HEK293 (cell line): ENCODE measurements around the gene CRY2.

ENCODE experiments used
- CTCF ChIA-PET: fragments of 350-600 bp; formaldehyde crosslinking; extraction: SDS; loops from one replicate; lab custom pipeline; 2021; ENCODE audit warnings: antibody characterized with exemption; lab: Yijun Ruan, JAX
- POLR2A ChIA-PET: fragments of 300-600 bp; formaldehyde crosslinking; extraction: SDS; loops from one replicate; lab custom pipeline; 2020; ENCODE audit warnings: antibody characterized with exemption, inconsistent platforms; lab: Yijun Ruan, JAX
- H3K27ac ChIP-seq: fragments of 200-500 bp; sonication (Bioruptor generic); 2 replicates; pipeline ENCODE4 v1.5.1; 2014; ENCODE audit warnings: low read depth, low read length, control low read depth, inconsistent platforms; ENCODE audit errors: extremely low read depth
- H3K36me3 ChIP-seq, 2 experiments: fragments of 200-500 bp in 1 of 2; sonication (Bioruptor generic) in 1 of 2; 1 replicate in 1 of 2; 2 replicates in 1 of 2; pipeline ENCODE4 v1.5.1; 2014 to 2017; ENCODE audit warnings: inconsistent platforms in 2 of 2, low read length in 2 of 2; ENCODE audit not compliant: control insufficient read depth in 2 of 2, insufficient read depth in 1 of 2
- H3K4me1 ChIP-seq: fragments of 200-500 bp; sonication (Bioruptor generic); 2 replicates; pipeline ENCODE4 v1.5.1; 2014; ENCODE audit warnings: mild to moderate bottlenecking, low read length, inconsistent platforms; ENCODE audit not compliant: control insufficient read depth, insufficient read depth
- H3K4me3 ChIP-seq: 2 replicates; pipeline ENCODE4 v1.5.1; 2011; ENCODE audit warnings: low read depth, mild to moderate bottlenecking, control low read depth, low read length, moderate library complexity
- H3K9me3 ChIP-seq: fragments of 200-500 bp; sonication (Bioruptor generic); 2 replicates; pipeline ENCODE4 v1.5.1; 2014; ENCODE audit warnings: low read depth, low read length, inconsistent platforms; ENCODE audit not compliant: control insufficient read depth, insufficient read depth
- BCL11A ChIP-seq: fragments of 450-650 bp; formaldehyde crosslinking; IDR thresholded peaks from 2 replicates; pipeline ENCODE4 v1.5.1; 2016; ENCODE audit warnings: low read depth, missing biosample characterization, missing genetic modification characterization
- WT1 ChIP-seq: fragments of 450-650 bp; formaldehyde crosslinking; IDR thresholded peaks from 2 replicates; pipeline ENCODE4 v1.5.1; 2016; ENCODE audit warnings: missing biosample characterization, missing genetic modification characterization
- ZBTB17 ChIP-seq: fragments of 450-650 bp; formaldehyde crosslinking; IDR thresholded peaks from 2 replicates; pipeline ENCODE4 v1.5.1; 2016; ENCODE audit warnings: missing biosample characterization, missing genetic modification characterization
- ZNF121 ChIP-seq: fragments of 450-650 bp; formaldehyde crosslinking; IDR thresholded peaks from 2 replicates; pipeline ENCODE4 v1.5.1; 2016; ENCODE audit warnings: missing biosample characterization, missing genetic modification characterization
- ZNF37A ChIP-seq: fragments of 450-650 bp; IDR thresholded peaks from 2 replicates; pipeline ENCODE4 v1.5.1; 2018; ENCODE audit warnings: missing biosample characterization, missing genetic modification characterization
- ZNF394 ChIP-seq: fragments of 450-650 bp; formaldehyde crosslinking; IDR thresholded peaks from 2 replicates; pipeline ENCODE4 v1.5.1; 2016; ENCODE audit warnings: missing biosample characterization, missing genetic modification characterization, mild to moderate bottlenecking, moderate library complexity, borderline replicate concordance
- ZNF433 ChIP-seq: fragments of 450-650 bp; formaldehyde crosslinking; IDR thresholded peaks from 2 replicates; pipeline ENCODE4 v1.5.1; 2016; ENCODE audit warnings: missing biosample characterization, missing genetic modification characterization, low read depth
- ZNF529 ChIP-seq: fragments of 450-650 bp; formaldehyde crosslinking; IDR thresholded peaks from 2 replicates; pipeline ENCODE4 v1.5.1; 2017; ENCODE audit warnings: missing genetic modification characterization, missing biosample characterization; ENCODE audit not compliant: insufficient replicate concordance
- ZNF629 ChIP-seq: fragments of 450-650 bp; formaldehyde crosslinking; IDR thresholded peaks from 2 replicates; pipeline ENCODE4 v1.5.1; 2017; ENCODE audit warnings: missing biosample characterization, missing genetic modification characterization
- ZSCAN16 ChIP-seq: fragments of 450-650 bp; formaldehyde crosslinking; IDR thresholded peaks from 2 replicates; pipeline ENCODE4 v1.5.1; 2016; ENCODE audit warnings: missing biosample characterization, missing genetic modification characterization
- ZSCAN30 ChIP-seq: fragments of 450-650 bp; IDR thresholded peaks from 2 replicates; pipeline ENCODE4 v1.5.1; 2018; ENCODE audit warnings: missing biosample characterization, mild to moderate bottlenecking, missing genetic modification characterization, moderate library complexity
- TF ChIP-seq, protein P1 (sequence below): fragments of 450-650 bp; formaldehyde crosslinking; IDR thresholded peaks from 2 replicates; pipeline ENCODE4 v1.5.1; 2017; ENCODE audit warnings: missing biosample characterization, mild to moderate bottlenecking, missing genetic modification characterization, moderate library complexity
- TF ChIP-seq, protein P2 (sequence below): fragments of 450-650 bp; formaldehyde crosslinking; optimal IDR thresholded peaks from 2 replicates; pipeline ENCODE3; 2016; ENCODE audit warnings: missing biosample characterization, mild to moderate bottlenecking, missing genetic modification characterization
- TF ChIP-seq, protein P3 (sequence below): fragments of 450-650 bp; formaldehyde crosslinking; IDR thresholded peaks from 2 replicates; pipeline ENCODE4 v1.5.1; 2017; ENCODE audit warnings: missing biosample characterization, missing genetic modification characterization
- TF ChIP-seq, protein P4 (sequence below): fragments of 450-650 bp; formaldehyde crosslinking; IDR thresholded peaks from 2 replicates; pipeline ENCODE4 v1.5.1; 2016; ENCODE audit warnings: missing biosample characterization, missing genetic modification characterization
- TF ChIP-seq, protein P5 (sequence below): fragments of 450-650 bp; formaldehyde crosslinking; IDR thresholded peaks from 2 replicates; pipeline ENCODE4 v1.5.1; 2016; ENCODE audit warnings: missing biosample characterization, missing genetic modification characterization
- TF ChIP-seq, protein P6 (sequence below): fragments of 450-650 bp; formaldehyde crosslinking; IDR thresholded peaks from 2 replicates; pipeline ENCODE4 v1.5.1; 2016; ENCODE audit warnings: missing biosample characterization, missing genetic modification characterization

Gene CRY2

DNA sequence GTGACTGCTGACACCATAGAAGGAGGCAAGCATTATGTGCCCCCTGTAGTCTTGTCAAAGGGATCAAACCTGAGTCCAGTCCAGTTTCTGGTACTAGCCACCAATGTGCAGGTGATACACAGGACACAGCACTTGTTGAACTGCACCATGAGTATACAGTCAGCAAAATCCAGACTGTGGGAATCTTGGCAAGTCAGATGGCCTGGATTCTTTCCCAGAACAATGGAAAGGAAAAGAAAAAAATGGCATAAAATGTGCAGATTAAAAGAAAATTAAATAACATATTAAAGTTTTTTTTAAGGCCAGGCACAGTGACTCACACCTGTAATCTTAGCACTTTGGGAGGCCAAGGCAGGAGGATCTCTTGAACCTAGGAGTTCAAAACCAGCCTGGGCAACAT is 16.8 kb downstream of the CRY2 start:
- TF ChIP-seq, protein P1, sequence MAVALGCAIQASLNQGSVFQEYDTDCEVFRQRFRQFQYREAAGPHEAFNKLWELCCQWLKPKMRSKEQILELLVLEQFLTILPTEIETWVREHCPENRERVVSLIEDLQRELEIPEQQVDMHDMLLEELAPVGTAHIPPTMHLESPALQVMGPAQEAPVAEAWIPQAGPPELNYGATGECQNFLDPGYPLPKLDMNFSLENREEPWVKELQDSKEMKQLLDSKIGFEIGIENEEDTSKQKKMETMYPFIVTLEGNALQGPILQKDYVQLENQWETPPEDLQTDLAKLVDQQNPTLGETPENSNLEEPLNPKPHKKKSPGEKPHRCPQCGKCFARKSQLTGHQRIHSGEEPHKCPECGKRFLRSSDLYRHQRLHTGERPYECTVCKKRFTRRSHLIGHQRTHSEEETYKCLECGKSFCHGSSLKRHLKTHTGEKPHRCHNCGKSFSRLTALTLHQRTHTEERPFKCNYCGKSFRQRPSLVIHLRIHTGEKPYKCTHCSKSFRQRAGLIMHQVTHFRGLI (tag by site-specific recombination) = no peak
- TF ChIP-seq ZNF529 (tag by site-specific recombination) (no peak), ZNF37A (tag by site-specific recombination) (no peak), ZBTB17 (tag by site-specific recombination) (no peak), ZSCAN16 (no peak), BCL11A (tag by site-specific recombination) (no peak), ZNF629 (tag by site-specific recombination) (no peak), ZNF433 (no peak), ZSCAN30 (tag by site-specific recombination) (no peak), ZNF121 (no peak), ZNF394 (tag by site-specific recombination) (no peak), WT1 (no peak)
- TF ChIP-seq, protein P2, sequence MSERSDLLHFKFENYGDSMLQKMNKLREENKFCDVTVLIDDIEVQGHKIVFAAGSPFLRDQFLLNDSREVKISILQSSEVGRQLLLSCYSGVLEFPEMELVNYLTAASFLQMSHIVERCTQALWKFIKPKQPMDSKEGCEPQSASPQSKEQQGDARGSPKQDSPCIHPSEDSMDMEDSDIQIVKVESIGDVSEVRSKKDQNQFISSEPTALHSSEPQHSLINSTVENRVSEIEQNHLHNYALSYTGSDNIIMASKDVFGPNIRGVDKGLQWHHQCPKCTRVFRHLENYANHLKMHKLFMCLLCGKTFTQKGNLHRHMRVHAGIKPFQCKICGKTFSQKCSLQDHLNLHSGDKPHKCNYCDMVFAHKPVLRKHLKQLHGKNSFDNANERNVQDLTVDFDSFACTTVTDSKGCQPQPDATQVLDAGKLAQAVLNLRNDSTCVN = no peak
- TF ChIP-seq, protein P3, sequence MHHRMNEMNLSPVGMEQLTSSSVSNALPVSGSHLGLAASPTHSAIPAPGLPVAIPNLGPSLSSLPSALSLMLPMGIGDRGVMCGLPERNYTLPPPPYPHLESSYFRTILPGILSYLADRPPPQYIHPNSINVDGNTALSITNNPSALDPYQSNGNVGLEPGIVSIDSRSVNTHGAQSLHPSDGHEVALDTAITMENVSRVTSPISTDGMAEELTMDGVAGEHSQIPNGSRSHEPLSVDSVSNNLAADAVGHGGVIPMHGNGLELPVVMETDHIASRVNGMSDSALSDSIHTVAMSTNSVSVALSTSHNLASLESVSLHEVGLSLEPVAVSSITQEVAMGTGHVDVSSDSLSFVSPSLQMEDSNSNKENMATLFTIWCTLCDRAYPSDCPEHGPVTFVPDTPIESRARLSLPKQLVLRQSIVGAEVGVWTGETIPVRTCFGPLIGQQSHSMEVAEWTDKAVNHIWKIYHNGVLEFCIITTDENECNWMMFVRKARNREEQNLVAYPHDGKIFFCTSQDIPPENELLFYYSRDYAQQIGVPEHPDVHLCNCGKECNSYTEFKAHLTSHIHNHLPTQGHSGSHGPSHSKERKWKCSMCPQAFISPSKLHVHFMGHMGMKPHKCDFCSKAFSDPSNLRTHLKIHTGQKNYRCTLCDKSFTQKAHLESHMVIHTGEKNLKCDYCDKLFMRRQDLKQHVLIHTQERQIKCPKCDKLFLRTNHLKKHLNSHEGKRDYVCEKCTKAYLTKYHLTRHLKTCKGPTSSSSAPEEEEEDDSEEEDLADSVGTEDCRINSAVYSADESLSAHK = no peak
- TF ChIP-seq, protein P4, sequence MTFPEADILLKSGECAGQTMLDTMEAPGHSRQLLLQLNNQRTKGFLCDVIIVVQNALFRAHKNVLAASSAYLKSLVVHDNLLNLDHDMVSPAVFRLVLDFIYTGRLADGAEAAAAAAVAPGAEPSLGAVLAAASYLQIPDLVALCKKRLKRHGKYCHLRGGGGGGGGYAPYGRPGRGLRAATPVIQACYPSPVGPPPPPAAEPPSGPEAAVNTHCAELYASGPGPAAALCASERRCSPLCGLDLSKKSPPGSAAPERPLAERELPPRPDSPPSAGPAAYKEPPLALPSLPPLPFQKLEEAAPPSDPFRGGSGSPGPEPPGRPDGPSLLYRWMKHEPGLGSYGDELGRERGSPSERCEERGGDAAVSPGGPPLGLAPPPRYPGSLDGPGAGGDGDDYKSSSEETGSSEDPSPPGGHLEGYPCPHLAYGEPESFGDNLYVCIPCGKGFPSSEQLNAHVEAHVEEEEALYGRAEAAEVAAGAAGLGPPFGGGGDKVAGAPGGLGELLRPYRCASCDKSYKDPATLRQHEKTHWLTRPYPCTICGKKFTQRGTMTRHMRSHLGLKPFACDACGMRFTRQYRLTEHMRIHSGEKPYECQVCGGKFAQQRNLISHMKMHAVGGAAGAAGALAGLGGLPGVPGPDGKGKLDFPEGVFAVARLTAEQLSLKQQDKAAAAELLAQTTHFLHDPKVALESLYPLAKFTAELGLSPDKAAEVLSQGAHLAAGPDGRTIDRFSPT (tag by site-specific recombination) = no peak
- TF ChIP-seq, protein P5, sequence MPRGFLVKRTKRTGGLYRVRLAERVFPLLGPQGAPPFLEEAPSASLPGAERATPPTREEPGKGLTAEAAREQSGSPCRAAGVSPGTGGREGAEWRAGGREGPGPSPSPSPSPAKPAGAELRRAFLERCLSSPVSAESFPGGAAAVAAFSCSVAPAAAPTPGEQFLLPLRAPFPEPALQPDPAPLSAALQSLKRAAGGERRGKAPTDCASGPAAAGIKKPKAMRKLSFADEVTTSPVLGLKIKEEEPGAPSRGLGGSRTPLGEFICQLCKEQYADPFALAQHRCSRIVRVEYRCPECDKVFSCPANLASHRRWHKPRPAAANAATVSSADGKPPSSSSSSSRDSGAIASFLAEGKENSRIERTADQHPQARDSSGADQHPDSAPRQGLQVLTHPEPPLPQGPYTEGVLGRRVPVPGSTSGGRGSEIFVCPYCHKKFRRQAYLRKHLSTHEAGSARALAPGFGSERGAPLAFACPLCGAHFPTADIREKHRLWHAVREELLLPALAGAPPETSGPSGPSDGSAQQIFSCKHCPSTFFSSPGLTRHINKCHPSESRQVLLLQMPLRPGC (tag by site-specific recombination) = no peak
- TF ChIP-seq, protein P6, sequence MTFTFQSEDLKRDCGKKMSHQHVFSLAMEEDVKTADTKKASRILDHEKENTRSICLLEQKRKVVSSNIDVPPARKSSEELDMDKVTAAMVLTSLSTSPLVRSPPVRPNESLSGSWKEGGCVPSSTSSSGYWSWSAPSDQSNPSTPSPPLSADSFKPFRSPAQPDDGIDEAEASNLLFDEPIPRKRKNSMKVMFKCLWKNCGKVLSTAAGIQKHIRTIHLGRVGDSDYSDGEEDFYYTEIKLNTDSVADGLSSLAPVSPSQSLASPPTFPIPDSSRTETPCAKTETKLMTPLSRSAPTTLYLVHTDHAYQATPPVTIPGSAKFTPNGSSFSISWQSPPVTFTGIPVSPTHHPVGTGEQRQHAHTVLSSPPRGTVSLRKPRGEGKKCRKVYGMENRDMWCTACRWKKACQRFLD (tag by site-specific recombination) = no peak
- Histone ChIP-seq H3K27ac (no peak overlapping the region), H3K4me1 (no peaks in the 10 kb centered on the region), H3K36me3 (peaks cover 0 to 68% of the 10 kb centered on the region in 2 experiments; a peak in 1 of 3 replicates), H3K4me3 (no peak overlapping the region), H3K9me3 (no peaks in the 10 kb centered on the region)
- CTCF ChIA-PET = interaction anchor here (0.7 to 3.6 kb wide), 2 partner anchors 9 to 230 kb away, joined by 3 to 41 read pairs; no protein-coding TSS in a partner anchor
- POLR2A ChIA-PET = interaction anchor here (0.6 kb wide), 1 partner anchor 71 kb away, joined by 6 read pairs; no protein-coding TSS in a partner anchor
